Fibroblast of lung (primary cell): Measurements from ENCODE around the gene KRABD2.

Experiments used
- CTCF ChIP-seq, 2 donors: IDR thresholded peaks in 1 of 2; conservative IDR thresholded peaks in 1 of 2; 1 replicate in 1 of 2; 2 replicates in 1 of 2; pipeline ENCODE4 v1.5.1; 2011 to 2012; ENCODE audit warnings: low read length in 2 of 2, control low read depth in 1 of 2, inconsistent platforms in 1 of 2, low read depth in 1 of 2, mild to moderate bottlenecking in 1 of 2
- EZH2 ChIP-seq: IDR thresholded peaks from 2 replicates; pipeline ENCODE4 v1.5.1; 2012; ENCODE audit warnings: low read length, control low read depth, mild to moderate bottlenecking; ENCODE audit errors: missing control alignments

DNA sequence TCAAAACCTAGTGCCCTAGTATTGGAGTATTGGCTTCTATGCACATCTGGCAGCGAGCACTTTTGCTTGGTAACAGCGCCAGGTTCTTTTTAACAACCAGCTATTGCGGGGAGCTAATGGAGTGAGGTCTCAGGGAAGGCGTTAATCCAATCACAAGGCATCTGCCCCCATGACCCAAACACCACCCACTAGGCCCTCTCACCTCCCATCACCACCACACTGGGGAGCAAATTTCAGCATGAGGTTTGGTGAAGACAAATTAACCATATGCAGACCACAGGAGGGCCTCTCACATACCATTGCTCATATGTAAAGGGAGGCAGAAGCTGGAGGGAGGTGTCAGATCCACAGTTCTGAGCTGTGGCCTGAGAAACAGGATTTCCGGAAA is 37.8 kb downstream of the KRABD2 start:
- no peak for TF ChIP-seq CTCF (conservative IDR thresholded peaks at IDR 0.05 in 1 of 2, IDR thresholded peaks at IDR 0.05 in 1 of 2; ENCODE audit: low read depth in 1 of 2, low read length in 2 of 2)
- no peak for TF ChIP-seq EZH2
